Keratinocyte (primary cell): ENCODE measurements around the gene MTMR2. TPM values are rescaled to one million over a fixed set of nuclear protein-coding genes. Genes with fewer than 3 reads are reported as not detected.

ENCODE experiments used
- DNase-seq: peaks from one replicate; pipeline ENCODE4 v3.0.0-alpha.2; 2011; ENCODE audit warnings: low read depth, missing footprints, low spot score
- FAIRE-seq: peaks from 2 replicates; lab custom pipeline; 2011; peaks lifted over from hg19 to GRCh38; lab: Jason Lieb, UNC
- H2AFZ ChIP-seq: 2 replicates; pipeline ENCODE4 v1.6.0; 2012; ENCODE audit warnings: low read length, control low read depth, inconsistent platforms; ENCODE audit not compliant: control insufficient read depth
- H3K27ac ChIP-seq: 2 replicates; pipeline ENCODE4 v1.5.1; 2011; ENCODE audit warnings: low read length; ENCODE audit not compliant: control insufficient read depth, insufficient read depth
- H3K27me3 ChIP-seq: 3 replicates; pipeline ENCODE4 v1.6.0; 2011; ENCODE audit warnings: low read length; ENCODE audit not compliant: control insufficient read depth, insufficient read depth; ENCODE audit errors: extremely low read depth
- H3K36me3 ChIP-seq, 2 experiments: 2 replicates in 1 of 2; 3 replicates in 1 of 2; pipeline ENCODE4 v1.5.1; 2011; ENCODE audit warnings: low read length in 2 of 2, mild to moderate bottlenecking in 1 of 2; ENCODE audit not compliant: control insufficient read depth in 2 of 2, insufficient read depth in 2 of 2; ENCODE audit errors: extremely low read depth in 1 of 2
- H3K4me1 ChIP-seq: 3 replicates; pipeline ENCODE4 v1.5.1; 2011; ENCODE audit warnings: low read length; ENCODE audit not compliant: control insufficient read depth, insufficient read depth; ENCODE audit errors: extremely low read depth
- H3K4me2 ChIP-seq: 3 replicates; pipeline ENCODE4 v1.6.0; 2011; ENCODE audit warnings: low read depth, low read length; ENCODE audit not compliant: control insufficient read depth, insufficient read depth; ENCODE audit errors: extremely low read depth
- H3K4me3 ChIP-seq, 3 experiments: fragments of 200-600 bp in 1 of 3; sonication (generic) in 1 of 3; 2 replicates in 2 of 3; 3 replicates in 1 of 3; pipeline ENCODE4 v1.5.1; 2011 to 2016; ENCODE audit warnings: low read length in 3 of 3, mild to moderate bottlenecking in 3 of 3, control low read depth in 2 of 3, inconsistent platforms in 1 of 3, low read depth in 1 of 3, mixed read lengths in 1 of 3, mixed run types in 1 of 3, moderate library complexity in 1 of 3; ENCODE audit not compliant: control insufficient read depth in 2 of 3, insufficient read depth in 2 of 3; ENCODE audit errors: extremely low read depth in 1 of 3
- H3K79me2 ChIP-seq: 2 replicates; pipeline ENCODE4 v1.6.0; 2012; ENCODE audit warnings: low read length; ENCODE audit not compliant: control insufficient read depth, insufficient read depth
- H3K9ac ChIP-seq: 3 replicates; pipeline ENCODE4 v1.6.0; 2011; ENCODE audit warnings: low read length; ENCODE audit not compliant: control insufficient read depth, insufficient read depth; ENCODE audit errors: extremely low read depth
- H3K9me1 ChIP-seq: 3 replicates; pipeline ENCODE4 v1.6.0; 2011; ENCODE audit warnings: low read length; ENCODE audit not compliant: control insufficient read depth, insufficient read depth; ENCODE audit errors: extremely low read depth
- H3K9me3 ChIP-seq: 2 replicates; pipeline ENCODE4 v1.5.1; 2012; ENCODE audit warnings: low read depth, low read length; ENCODE audit not compliant: control insufficient read depth
- H4K20me1 ChIP-seq: 3 replicates; pipeline ENCODE4 v1.6.0; 2011; ENCODE audit warnings: low read length; ENCODE audit not compliant: control insufficient read depth, insufficient read depth; ENCODE audit errors: extremely low read depth
- EZH2 ChIP-seq: IDR thresholded peaks from one replicate; pipeline ENCODE4 v1.6.1; 2012; ENCODE audit warnings: inconsistent platforms, mild to moderate bottlenecking, low read length, moderate library complexity
- dilution Hi-C: fragments of 300-500 bp; cut with MboI; formaldehyde crosslinking; loops from one replicate; pipeline ENCODE4 v1.7.0; 2020; ENCODE audit warnings: low sequenced_read_pairs; ENCODE audit not compliant: extremely low pct_ligation_motif_present
- polyA plus RNA-seq, 5 experiments: library from polyadenylated mRNA; depleted of rRNA in 3 of 5; stranded (reverse) in 3 of 5; stranded (forward) in 1 of 5; unstranded in 1 of 5; fragments of >200 nt; gene quantifications; 1 replicate in 1 of 5; 2 replicates in 3 of 5; 3 replicates in 1 of 5; pipeline versions ENCODE4 v1.2.1 to v1.2.3, GENCODE V29; 2011 to 2012; ENCODE audit warnings: missing spikeins in 2 of 5, low read depth in 1 of 5, low replicate concordance in 1 of 5
- TF ChIP-seq, protein P1 (sequence below), 3 experiments: IDR thresholded peaks in 1 of 3; conservative IDR thresholded peaks in 1 of 3; optimal IDR thresholded peaks in 1 of 3; 2 replicates in 2 of 3; 3 replicates in 1 of 3; pipeline versions ENCODE3 to v1.5.1; 2011; ENCODE audit warnings: low read length in 3 of 3, mild to moderate bottlenecking in 3 of 3, moderate library complexity in 2 of 3, control low read depth in 1 of 3, inconsistent platforms in 1 of 3; ENCODE audit not compliant: insufficient read depth in 2 of 3; ENCODE audit errors: extremely low read depth in 1 of 3

MTMR2 gene
- polyA plus RNA-seq, 1 donor (not counting 4 experiments of a cell fraction or from before 2014, with no cell fraction given): 27.0 TPM

DNA sequence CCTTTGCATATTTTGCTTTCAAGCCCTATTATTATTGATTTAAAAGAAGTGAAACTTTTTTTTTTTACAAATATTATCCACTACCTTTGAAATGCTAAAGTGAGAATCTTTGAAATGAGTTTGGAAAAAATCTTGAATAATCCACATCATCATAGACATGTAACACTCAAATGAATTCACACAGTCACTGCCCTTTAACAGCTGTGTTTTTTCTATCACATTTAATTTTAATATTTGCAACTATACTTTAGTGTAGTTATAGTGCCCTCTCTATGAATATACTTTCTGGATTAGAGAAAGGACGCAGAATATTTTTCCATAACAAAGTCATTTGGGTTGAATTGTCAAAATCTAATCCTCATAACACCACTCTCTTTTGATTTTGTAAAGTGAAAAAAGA lies 37.9 kb upstream of the MTMR2 start:
- dilution Hi-C loops: no loop called here
- TF ChIP-seq EZH2: no peak
- TF ChIP-seq, protein P1, sequence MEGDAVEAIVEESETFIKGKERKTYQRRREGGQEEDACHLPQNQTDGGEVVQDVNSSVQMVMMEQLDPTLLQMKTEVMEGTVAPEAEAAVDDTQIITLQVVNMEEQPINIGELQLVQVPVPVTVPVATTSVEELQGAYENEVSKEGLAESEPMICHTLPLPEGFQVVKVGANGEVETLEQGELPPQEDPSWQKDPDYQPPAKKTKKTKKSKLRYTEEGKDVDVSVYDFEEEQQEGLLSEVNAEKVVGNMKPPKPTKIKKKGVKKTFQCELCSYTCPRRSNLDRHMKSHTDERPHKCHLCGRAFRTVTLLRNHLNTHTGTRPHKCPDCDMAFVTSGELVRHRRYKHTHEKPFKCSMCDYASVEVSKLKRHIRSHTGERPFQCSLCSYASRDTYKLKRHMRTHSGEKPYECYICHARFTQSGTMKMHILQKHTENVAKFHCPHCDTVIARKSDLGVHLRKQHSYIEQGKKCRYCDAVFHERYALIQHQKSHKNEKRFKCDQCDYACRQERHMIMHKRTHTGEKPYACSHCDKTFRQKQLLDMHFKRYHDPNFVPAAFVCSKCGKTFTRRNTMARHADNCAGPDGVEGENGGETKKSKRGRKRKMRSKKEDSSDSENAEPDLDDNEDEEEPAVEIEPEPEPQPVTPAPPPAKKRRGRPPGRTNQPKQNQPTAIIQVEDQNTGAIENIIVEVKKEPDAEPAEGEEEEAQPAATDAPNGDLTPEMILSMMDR (optimal IDR thresholded peaks at IDR 0.05 in 1 of 3, IDR thresholded peaks at IDR 0.05 in 1 of 3, conservative IDR thresholded peaks at IDR 0.05 in 1 of 3; ENCODE audit: extremely low read depth in 1 of 3, insufficient read depth in 2 of 3, low read length in 3 of 3): no peak
- Histone ChIP-seq H2AFZ (no peak overlapping the region), H3K4me1 (no peaks in the 10 kb centered on the region), H3K4me3 (no peak overlapping the region), H3K4me2 (no peak overlapping the region), H4K20me1 (no peaks in the 10 kb centered on the region), H3K9me1 (no peaks in the 10 kb centered on the region), H3K79me2 (no peaks in the 10 kb centered on the region), H3K27me3 (no peaks in the 10 kb centered on the region), H3K9ac (no peak overlapping the region), H3K27ac (no peak overlapping the region), H3K36me3 (no peaks in the 10 kb centered on the region), H3K9me3 (no peaks in the 10 kb centered on the region)
- DNase-seq: no peak
- FAIRE-seq: no peak

DNA sequence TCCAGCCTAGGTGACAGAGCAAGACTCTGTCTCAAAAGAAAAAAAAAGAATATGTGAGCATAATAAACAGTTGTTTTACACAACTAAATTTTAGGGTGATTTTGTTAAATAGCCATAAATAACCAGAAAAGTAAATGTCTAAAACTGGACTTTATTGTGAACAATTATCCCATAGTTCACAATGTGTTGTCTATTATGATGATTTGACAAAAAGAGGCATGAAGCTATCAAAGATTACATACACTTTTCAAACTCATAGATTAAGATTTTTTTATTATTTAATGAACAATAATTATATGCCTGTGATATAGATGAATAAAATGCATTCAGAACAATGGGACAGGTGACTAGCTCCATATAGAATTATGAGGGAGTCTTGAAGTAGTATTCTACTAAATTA lies 27.0 kb upstream of the MTMR2 start:
- H3K4me1 ChIP-seq: no peaks in the 10 kb centered on the region
- H3K9ac ChIP-seq: no peak overlapping the region
- H3K27me3 ChIP-seq: no peaks in the 10 kb centered on the region
- no peak overlapping the region for H2AFZ ChIP-seq
- H3K27ac ChIP-seq: no peak overlapping the region
- no peak overlapping the region for H3K4me3 ChIP-seq
- no peaks in the 10 kb centered on the region for H3K36me3 ChIP-seq
- H3K9me1 ChIP-seq: no peaks in the 10 kb centered on the region
- H4K20me1 ChIP-seq: no peaks in the 10 kb centered on the region
- no peak for FAIRE-seq
- no peak overlapping the region for H3K4me2 ChIP-seq
- no peak for DNase-seq
- H3K9me3 ChIP-seq: no peaks in the 10 kb centered on the region
- dilution Hi-C loops: no loop called here
- no peak for TF ChIP-seq EZH2
- TF ChIP-seq, protein P1 (optimal IDR thresholded peaks at IDR 0.05 in 1 of 3, IDR thresholded peaks at IDR 0.05 in 1 of 3, conservative IDR thresholded peaks at IDR 0.05 in 1 of 3; ENCODE audit: extremely low read depth in 1 of 3, insufficient read depth in 2 of 3, low read length in 3 of 3): no peak
- no peaks in the 10 kb centered on the region for H3K79me2 ChIP-seq
